ENCODE measurements around the gene ST3GAL6.

Gene ST3GAL6

GRCh38 chr3:98775459-98776139 is 12.5 kb downstream of the ST3GAL6 start:
- DNase-seq (ENCODE audit: low read depth in 2 of 2, low spot score in 1 of 2): no peak

- no peak for DNase-seq (ENCODE audit: low read depth in 2 of 2, low spot score in 1 of 2)
These were observed 13.0 kb downstream of the ST3GAL6 start for GRCh38 chr3:98776140-98776493.

DNA sequence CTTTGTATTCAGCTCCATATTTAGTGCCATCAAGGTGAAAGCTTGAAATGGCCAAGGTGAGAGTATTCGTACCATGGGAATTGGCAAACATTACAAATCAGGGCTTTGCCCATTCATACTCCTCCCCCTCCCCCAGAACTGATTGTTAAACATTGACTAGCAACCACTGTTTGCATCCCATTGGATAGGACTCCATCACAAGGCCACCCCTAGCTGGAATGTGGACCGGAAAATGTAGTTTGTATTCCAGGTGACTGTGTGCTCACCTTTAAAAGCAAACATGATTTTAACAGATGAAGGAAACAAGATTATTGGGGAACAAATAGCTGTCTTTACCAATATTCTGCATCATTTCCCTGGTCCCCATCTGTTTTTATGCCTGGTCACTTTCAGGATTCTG is 14.1 kb downstream of the ST3GAL6 start:
- no peak for DNase-seq (ENCODE audit: low read depth in 2 of 2, low spot score in 1 of 2)

DNA sequence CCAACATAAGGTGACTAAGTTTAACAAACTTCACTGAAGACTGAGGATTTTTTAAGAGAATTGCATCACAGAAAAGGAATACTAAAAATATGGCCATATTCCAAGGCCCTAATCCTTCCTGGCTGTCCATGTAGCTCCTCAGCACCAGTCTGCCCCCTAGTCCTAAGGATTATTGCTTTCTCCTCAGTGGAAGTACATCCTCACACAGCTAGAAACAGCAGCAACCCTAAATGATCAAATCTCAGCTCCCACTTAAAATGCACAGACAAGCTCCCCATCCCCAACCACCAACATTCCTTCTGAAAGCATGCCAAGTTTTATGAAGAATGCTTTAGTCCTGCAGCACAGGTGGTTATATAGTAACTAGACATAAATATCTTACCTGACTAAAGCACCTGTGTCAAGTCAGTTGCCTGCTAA is 14.7 kb downstream of the ST3GAL6 start:
- no peak for DNase-seq (ENCODE audit: low read depth in 2 of 2, low spot score in 1 of 2)

DNA sequence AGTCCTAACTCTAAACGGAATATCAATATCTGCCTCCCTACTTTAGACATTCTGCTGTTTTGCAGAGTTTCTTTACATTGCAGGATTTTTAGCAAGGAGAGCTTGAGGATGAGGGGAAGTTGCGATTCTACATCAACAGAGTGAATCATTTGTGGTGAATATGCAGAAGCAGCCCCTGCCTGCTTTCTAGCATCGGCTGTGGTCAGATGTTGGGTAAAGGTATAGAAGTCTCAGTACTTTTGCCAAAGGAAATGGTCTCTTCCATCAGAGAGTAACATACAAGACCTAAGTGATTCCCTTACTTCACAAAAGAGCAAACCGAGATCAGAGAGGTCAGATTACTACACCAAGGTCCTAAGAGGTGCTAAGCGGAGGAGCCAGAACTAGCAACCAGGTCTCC is 15.2 kb downstream of the ST3GAL6 start:
- DNase-seq (ENCODE audit: low read depth in 2 of 2, low spot score in 1 of 2): no peak

GRCh38 chr3:98778852-98779413 is 15.8 kb downstream of the ST3GAL6 start:
- no peak for DNase-seq (ENCODE audit: low read depth in 2 of 2, low spot score in 1 of 2)

DNA sequence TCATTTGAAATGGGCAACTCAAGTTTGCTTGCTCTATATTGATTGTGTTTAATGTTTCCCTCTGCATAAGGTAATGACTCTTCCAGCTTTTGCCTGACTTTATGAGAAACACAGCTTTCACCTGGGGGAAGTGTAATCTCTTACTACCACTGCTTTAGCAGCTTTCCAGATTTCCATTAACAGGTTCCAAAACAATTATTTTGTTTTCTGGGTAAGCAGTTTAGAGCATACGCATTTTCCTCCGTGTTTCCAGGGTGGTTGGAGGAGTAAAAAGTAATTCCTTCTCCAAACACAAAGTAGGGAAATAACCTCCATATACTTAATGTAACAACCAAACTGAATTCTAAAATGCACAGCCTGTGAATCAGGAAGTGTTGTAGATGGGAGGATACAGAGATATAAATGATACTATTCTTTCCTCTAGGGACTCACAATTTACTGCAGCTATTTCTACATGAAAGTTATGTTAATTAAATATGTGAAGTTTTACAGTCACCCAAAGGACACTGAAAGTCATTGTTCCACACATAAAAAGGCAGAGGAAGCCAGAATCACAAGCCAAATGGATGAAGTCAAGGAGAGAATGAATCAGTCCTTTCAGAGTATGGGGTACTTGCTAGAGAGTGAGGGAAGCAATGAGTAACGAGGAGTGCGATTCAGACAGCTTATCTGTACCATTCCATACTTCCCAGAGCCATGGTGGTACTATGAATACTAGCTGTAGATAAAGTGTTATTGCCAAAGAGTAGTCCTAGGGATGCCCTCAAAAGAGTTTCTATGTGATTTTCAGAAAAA is 16.6 kb downstream of the ST3GAL6 start:
- DNase-seq (ENCODE audit: low read depth in 2 of 2, low spot score in 1 of 2): no peak

- DNase-seq (ENCODE audit: low read depth in 2 of 2, low spot score in 1 of 2): no peak
These were observed 17.2 kb downstream of the ST3GAL6 start for GRCh38 chr3:98780343-98780742.

DNA sequence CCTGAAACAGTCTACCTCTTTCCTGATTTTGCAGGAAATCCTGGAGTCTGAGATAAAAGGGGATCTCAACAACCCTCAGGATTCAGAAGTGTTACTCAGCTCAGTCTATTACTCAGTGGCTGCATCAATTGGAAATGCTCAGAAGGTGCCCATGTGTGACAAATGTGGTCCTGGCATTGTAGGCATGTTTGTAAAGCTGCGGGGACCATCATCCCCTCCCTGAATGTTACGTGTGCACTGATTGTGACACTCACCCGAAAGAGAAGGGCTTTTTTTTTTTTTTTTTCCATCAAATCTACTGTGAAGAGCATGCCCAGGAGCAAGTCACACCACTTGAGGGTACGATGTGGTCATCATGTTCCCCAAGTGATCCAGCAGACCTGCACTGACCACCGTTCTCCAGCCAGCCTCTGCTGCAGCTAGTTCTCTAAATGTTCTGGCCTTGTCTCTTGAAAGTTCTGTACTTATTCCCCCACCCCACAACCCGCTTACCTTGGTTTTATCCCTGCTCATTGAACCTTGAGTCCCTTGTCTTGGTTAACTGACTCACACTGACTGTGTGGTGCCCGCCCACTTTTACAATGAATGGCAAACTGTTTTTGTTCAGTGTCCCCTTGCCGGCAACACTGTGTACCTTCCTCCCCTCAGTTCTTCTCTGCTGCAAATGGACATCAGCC is 19.8 kb downstream of the ST3GAL6 start:
- no peak for DNase-seq (ENCODE audit: low read depth in 2 of 2, low spot score in 1 of 2)

DNA sequence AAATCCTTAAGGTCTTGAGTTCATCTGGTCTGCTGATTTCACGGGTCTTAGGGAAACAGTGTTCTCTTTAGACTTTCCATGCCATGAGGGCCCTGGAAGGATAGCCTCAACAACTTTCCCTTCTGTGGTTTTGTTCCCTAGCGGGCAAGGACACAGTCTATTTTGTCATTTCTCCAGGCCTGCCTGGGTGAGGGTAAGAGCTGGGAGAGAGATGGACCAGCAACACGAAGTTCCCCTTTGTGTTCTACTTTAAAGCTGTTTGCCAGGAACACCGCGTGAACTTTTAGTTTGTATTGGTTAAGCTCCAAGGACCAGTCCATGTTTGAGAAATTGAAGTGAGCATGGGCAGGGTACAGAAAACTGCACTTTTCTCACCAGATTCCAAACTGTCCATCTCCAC is 20.9 kb downstream of the ST3GAL6 start:
- no peak for DNase-seq (ENCODE audit: low read depth in 2 of 2, low spot score in 1 of 2)

GRCh38 chr3:98784666-98785600 is 21.8 kb downstream of the ST3GAL6 start:
- no peak for DNase-seq (ENCODE audit: low read depth in 2 of 2, low spot score in 1 of 2)

DNA sequence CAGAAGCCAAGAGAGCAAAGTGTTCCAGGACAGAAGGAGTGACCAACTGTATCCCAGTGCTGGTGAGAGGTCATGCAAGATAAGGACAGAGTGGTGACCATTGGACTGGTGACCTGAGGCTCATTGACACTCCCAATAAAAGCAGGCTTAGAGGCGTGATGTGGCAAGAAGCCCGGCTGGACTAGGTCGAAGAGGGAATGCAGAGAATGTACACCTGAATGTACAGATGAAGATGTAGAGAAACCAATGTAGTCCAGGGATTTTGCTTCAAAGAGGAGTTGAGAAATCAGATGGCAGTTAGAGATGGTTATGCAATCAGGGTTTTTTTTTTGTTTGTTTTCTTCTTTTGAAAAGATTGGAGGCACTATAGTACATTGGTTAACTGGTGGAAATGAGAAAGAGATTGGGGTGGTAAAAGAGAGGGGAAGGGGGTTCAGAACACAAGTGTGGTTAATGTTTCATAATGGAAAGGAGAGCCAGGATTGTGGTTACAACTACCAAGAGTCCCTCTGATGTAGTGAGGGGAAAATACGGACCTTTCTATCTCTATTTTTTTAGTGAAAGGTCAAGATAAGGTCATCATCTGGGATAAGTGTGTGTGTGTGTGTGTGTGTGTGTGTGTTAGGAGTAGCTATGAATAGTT is 23.3 kb downstream of the ST3GAL6 start:
- DNase-seq (ENCODE audit: low read depth in 2 of 2, low spot score in 1 of 2): no peak

- no peak for DNase-seq (ENCODE audit: low read depth in 2 of 2, low spot score in 1 of 2)
These were observed 24.0 kb downstream of the ST3GAL6 start for GRCh38 chr3:98787181-98787580.

DNA sequence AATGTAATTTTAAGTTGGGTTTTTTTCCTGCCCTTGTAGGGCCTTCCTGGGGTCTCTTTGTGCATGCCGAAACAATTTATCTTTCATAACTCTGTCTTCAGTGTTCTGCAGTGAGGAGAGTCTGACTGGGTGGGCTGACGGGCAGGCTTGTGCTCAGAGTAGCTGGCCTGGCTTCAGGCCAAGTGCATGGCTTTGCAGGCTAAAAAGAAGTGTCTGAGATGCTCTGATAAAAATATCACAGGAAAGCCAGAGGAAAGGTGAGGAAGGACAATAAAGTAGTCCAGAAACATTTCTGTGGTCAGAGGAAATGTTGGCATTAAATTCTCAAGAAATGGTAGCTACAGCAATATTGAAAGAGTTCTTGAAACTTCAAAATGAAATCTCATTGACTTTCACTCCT is 25.5 kb downstream of the ST3GAL6 start:
- DNase-seq (ENCODE audit: low read depth in 2 of 2, low spot score in 1 of 2): no peak

GRCh38 chr3:98791341-98792325 is 28.5 kb downstream of the ST3GAL6 start:
- no peak for DNase-seq (ENCODE audit: low read depth in 2 of 2, low spot score in 1 of 2)

DNA sequence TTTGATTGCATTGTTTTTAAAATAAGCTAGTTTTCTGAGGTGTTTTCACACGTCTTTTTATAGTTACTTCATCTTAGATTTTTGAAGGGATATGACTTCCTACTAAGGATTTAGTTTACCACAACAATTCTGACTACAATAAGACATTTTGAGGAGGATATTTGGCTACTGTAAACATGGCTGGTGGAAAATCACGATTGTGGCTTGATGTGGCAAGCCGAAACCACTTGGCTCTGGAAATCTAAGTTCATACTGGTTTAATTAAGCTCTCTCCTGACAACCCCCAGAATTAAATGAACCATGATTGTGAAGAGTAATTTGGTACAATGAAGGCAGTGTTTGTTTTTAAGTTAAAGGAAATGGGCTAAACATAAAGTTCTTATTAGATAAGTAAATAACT is 30.8 kb downstream of the ST3GAL6 start:
- no peak for DNase-seq (ENCODE audit: low read depth in 2 of 2, low spot score in 1 of 2)

DNA sequence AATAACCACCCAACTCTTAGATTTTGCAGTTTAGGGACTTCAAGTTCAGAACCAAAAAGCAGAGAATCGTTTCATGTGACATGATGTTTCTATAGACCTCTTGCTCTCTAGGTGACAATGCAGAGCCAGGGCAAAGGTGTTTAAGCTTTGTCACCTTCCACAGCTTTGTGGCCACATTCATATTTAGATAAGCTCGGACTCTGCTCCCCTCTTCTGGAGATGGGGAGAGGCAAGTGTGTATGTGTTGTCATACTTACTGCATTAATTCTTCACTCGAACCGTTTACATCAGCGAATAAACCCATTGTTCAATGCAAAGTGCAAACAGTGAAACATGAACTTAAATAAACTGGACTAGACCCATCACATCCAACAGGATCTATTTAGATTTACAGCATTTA is 33.2 kb downstream of the ST3GAL6 start:
- DNase-seq (ENCODE audit: low read depth in 2 of 2, low spot score in 1 of 2): no peak

DNA sequence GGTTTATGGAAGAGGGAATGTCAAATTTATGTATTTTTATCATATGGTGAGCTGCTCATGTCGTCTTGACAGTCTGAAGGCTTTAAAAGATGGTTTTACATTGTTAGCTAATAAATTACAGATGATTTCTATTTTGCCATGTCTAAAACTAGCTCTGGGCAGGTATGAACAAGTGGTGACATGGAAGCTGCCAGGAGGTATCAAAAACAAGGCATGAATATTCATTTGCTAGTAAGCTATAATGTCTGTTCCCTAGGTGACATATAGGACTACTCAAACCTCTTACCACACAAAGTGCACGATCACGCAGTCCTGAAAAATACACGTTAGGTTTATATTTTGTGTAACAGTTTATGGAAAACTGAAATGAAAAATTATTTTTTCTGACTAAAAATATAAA is 34.8 kb downstream of the ST3GAL6 start:
- no peak for DNase-seq (ENCODE audit: low read depth in 2 of 2, low spot score in 1 of 2)

DNA sequence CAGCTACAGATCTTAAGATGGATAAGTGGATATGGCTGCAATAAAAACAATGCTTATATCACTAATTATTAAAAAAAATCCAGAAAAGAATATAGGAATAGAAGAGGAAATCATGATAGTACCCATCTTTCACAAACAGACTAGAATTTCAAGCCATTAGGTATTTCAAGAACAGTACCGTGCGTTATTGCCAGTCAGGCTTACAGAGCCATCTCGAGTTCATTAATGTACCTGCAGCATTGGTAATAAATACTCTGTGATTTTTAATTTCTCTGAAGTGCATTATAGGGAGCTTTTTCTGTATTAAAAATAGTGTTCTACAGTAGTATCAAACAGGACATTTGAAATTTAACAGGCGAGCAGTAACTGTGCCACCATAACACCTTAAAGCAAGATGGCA is 35.7 kb downstream of the ST3GAL6 start:
- DNase-seq (ENCODE audit: low read depth in 2 of 2, low spot score in 1 of 2): no peak
